SK-N-SH (cell line): ENCODE measurements around the gene KIDINS220.

Experiments
- CHD2 ChIP-seq: fragments of 150-350 bp; IDR thresholded peaks from 2 replicates; pipeline ENCODE4 v1.6.1; 2018; ENCODE audit warnings: low read length; ENCODE audit not compliant: partially characterized antibody
- CTCF ChIP-seq: fragments of 200-600 bp; sonication (generic); IDR thresholded peaks from 2 replicates; pipeline ENCODE4 v1.6.1; 2017; ENCODE audit warnings: antibody characterized with exemption, mild to moderate bottlenecking, moderate library complexity
- EP300 ChIP-seq, 2 experiments: IDR thresholded peaks; 2 replicates each; pipeline versions ENCODE4 v1.4.0 to v1.6.1; 2012; ENCODE audit warnings: borderline replicate concordance in 1 of 2, low read depth in 1 of 2, low read length in 1 of 2
- GABPA ChIP-seq: IDR thresholded peaks from 2 replicates; pipeline ENCODE4 v1.4.0; 2012; ENCODE audit warnings: low read depth, mild to moderate bottlenecking
- GATA2 ChIP-seq: sonication (generic); formaldehyde crosslinking; IDR thresholded peaks from 2 replicates; pipeline ENCODE4 v1.5.0; 2020; ENCODE audit warnings: mild to moderate bottlenecking, missing genetic modification reagents
- IRF3 ChIP-seq: fragments of 150-350 bp; IDR thresholded peaks from 2 replicates; pipeline ENCODE4 v1.6.1; 2016; ENCODE audit warnings: mild to moderate bottlenecking, low read depth, low read length
- NFIC ChIP-seq: IDR thresholded peaks from 2 replicates; pipeline ENCODE4 v1.4.0; 2012; ENCODE audit warnings: borderline replicate concordance
- POLR2AphosphoS5 ChIP-seq: IDR thresholded peaks from 2 replicates; pipeline ENCODE4 v1.6.1; 2012; ENCODE audit warnings: low read depth, low read length
- RAD21 ChIP-seq: IDR thresholded peaks from 2 replicates; pipeline ENCODE4 v1.6.1; 2012; ENCODE audit warnings: mild to moderate bottlenecking, low read length
- SIN3A ChIP-seq: IDR thresholded peaks from 2 replicates; pipeline ENCODE4 v1.6.1; 2012; ENCODE audit warnings: low read depth, mild to moderate bottlenecking, low read length, moderate library complexity, borderline replicate concordance
- SMC3 ChIP-seq: IDR thresholded peaks from 2 replicates; pipeline ENCODE4 v1.6.1; 2012; ENCODE audit warnings: low read depth, low read length, improper control_type of control experiment
- USF1 ChIP-seq: IDR thresholded peaks from 2 replicates; pipeline ENCODE4 v1.4.0; 2012; ENCODE audit warnings: low read depth, borderline replicate concordance
- USF2 ChIP-seq: fragments of 150-350 bp; IDR thresholded peaks from 2 replicates; pipeline ENCODE4 v1.6.1; 2017; ENCODE audit warnings: antibody characterized with exemption, low read length, low read depth, borderline replicate concordance
- ZBTB33 ChIP-seq: IDR thresholded peaks from 2 replicates; pipeline ENCODE4 v1.4.0; 2012; ENCODE audit warnings: low read depth, borderline replicate concordance

GRCh38 chr2:8756716-8757115 lies 80.7 kb downstream of the KIDINS220 start:
- TF ChIP-seq RAD21 = no peak
- no peak for TF ChIP-seq CTCF
- TF ChIP-seq USF1 = no peak
- TF ChIP-seq CHD2 = no peak
- TF ChIP-seq IRF3 = no peak
- TF ChIP-seq SMC3 = no peak
- TF ChIP-seq EP300 (IDR thresholded peaks at IDR 0.05; ENCODE audit: borderline replicate concordance in 1 of 2, low read depth in 1 of 2, low read length in 1 of 2) = no peak
- TF ChIP-seq NFIC = no peak
- TF ChIP-seq SIN3A = no peak
- TF ChIP-seq GATA2 = no peak
- no peak for TF ChIP-seq ZBTB33
- TF ChIP-seq GABPA = no peak
- no peak for TF ChIP-seq POLR2AphosphoS5
- no peak for TF ChIP-seq USF2
